Lung microvascular endothelial cell (primary cell): ENCODE results near the gene PLCB1. TPM values are rescaled to one million over a fixed set of nuclear protein-coding genes. Genes with fewer than 3 reads are reported as not detected.
"Not testable (repeated sequence)": the region's sequence is repeated elsewhere in the genome, so short reads cannot be mapped to it uniquely, and the experiment has no call there.

Experiments used
- DNase-seq, 2 donors: peaks; one replicate each; pipeline versions ENCODE4 v3.0.0 to v3.0.0-alpha.2; 2010; ENCODE audit warnings: low read depth in 2 of 2
- total RNA-seq: library from RNA; depleted of rRNA; stranded (reverse); fragments of >200 nt; gene quantifications from 2 replicates; pipeline ENCODE4 v1.2.1, GENCODE V29; 2014

PLCB1 gene
- total RNA-seq, 1 donor from 2014 or later = 12.3 TPM

DNA sequence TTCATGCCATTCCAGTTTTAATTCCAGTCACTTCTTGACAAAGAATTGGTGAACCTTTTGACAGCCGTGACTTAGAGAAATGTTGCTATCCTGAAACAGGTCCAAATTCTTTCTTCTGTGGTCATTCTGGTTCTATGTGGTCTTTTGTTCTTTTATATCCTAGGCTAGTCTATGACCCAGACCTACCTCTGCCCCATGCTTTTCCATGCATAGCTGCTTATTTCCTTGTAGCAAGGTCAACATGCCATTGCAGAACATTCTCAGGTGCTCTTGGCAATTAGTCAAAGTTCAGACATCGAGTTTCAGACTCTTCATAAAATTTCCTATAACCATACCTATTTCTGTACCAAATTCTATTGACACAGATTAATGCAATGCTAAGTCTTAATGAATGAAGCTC lies 202.6 kb downstream of the PLCB1 start:
- DNase-seq = no peak

DNA sequence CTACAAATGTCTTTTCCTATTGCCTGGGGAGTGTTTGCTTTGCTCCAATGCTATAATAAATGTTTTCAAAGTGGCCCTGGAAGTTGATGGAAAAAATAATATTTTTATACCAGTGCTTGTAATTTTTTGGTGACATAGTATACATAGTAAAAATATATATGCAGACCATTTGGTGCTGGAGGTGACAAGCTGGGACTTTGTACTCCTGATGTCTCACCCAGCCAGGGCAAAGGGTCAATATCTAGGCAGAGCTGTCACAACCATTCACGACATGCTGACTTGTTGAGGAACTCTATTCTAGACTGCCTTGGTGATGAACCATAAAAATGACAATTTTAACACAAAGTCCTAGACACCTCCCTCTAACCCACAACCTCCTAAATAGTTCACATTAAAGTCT lies 203.0 kb downstream of the PLCB1 start:
- DNase-seq = no peak

DNA sequence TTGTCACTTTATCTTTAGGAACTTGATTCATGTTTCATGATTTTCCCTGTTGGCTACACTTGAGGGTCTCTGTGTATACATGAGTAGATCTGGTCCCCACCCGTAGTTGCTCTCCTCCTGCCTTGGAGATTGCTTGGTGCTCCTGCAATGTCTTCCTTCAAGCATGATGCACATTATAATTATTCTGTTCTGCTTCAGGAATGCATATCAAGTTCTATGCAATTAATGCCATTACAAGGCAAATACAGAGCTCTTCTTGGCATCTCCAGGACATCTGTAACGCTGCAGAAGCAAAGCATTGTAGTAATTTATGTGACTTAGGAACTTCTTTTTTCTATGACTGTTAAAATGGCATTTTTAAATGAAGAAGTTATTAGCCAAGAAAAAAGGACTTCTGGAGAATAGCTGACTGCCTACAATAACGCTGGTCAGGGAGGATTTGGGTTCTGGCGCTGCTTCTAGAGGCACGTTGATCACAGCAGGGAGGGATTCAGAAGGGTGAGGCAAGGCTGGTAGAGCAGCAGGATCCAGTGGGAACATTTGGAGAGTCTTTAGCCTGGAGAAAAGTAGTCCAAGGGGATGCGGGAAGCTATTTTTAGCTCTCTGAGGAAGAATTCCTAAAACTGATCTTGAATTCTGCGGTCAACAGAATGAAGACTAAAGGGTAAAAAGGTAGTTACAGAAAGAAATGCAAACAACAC lies 203.6 kb downstream of the PLCB1 start:
- no peak for DNase-seq

DNA sequence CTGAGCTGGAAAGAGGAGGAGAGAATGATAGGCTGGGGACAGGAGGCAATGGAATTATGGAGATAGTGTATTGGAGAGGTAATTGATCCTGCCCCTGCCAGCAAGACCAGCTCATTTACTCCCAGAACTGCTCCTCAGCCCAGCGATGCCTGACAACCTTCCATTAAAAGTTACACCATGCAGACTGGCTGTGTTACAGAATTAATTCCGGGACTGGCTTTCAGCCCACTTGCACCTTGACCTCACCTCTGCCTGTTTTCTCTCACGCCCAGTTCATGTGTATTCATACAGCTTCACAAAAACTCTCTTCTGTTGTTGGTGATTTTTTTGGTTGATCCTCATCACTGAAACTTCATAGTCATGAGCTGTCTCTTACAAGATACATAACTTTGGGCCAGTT lies 207.3 kb downstream of the PLCB1 start:
- DNase-seq = peak in 1 of 2 donors; percentile 17

DNA sequence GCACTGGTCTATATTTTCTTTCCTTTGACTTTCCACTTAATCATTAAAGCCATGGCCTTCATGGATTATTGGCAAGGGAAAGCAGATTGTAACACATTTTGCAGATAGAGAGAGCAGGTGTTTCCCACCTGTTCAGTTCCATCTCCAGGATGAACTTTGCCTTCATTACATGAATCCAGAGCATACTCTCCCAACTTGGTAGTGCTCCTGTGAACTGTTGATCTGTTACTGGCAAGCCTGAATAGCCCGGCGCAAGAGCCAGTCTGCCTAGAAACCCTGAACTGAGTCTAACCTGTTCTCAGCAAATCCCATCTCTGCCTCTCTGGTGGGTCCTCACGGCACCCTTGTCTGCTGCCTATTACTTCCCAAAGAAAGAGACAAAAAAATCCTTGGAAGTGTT lies 210.3 kb downstream of the PLCB1 start:
- no peak for DNase-seq

DNA sequence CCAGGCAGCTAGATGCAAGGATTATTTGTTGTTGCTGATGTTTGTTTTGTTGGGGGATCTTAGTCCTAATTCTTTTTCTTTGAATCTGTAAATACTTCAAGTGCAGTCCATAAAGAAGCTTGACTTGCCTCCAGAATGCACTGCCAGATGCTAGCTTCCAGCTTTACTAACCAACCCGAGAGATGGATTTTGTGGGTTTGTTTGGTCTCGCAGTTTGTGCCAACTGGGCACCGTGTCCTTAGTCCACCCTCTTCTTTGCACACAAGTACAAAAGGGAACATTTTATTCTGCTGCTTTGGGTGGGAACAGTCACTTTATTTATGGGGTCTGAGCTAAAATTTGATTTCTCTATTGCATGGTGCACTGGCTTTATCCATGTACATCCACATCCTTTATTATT lies 212.0 kb downstream of the PLCB1 start:
- DNase-seq = no peak

DNA sequence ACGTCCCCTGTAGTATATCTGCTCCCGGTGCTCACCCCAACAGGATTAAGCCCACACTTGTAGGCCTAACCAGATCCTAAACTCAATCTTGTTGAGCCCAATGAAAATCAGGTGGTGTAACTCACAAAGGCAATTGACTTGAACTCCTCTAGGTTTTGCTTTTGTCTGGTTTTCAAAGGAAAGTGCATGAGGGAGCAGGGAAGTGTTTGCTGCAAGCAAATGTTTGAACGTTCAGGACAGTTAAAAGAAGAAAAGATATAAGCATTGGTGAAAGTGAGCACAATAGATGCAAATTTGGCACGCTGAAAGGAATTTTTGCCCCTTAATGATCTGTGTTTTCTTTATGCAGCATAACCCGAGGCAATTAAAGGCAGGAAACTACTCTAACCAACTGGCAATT lies 212.6 kb downstream of the PLCB1 start:
- no peak for DNase-seq

DNA sequence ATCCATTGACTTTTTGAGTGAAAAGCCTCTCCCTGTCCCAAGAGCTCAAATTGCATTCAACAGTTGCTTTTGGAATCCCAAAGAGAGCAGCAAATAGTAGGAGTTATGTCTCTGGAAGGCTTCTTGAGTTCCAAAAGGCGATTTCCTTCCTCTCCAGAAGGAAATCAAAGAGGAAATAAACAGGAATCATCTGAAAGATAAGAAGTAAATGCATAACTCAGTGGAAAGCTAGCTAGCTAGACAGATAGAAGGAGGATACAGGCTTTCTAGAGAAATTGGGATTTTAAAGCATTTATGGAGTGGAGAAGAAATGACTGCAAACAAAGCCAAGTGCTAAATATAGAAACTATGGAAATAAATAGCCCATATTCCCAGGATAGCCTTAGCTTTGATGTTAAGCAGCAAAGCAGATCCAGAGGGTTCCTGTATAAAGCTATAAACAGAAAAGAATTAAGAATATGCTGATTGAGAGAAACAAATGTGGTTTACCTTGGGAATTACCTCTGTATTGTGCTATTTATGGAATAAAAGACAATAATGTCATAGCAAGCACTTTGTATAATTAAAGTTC lies 214.7 kb downstream of the PLCB1 start:
- DNase-seq = no peak

DNA sequence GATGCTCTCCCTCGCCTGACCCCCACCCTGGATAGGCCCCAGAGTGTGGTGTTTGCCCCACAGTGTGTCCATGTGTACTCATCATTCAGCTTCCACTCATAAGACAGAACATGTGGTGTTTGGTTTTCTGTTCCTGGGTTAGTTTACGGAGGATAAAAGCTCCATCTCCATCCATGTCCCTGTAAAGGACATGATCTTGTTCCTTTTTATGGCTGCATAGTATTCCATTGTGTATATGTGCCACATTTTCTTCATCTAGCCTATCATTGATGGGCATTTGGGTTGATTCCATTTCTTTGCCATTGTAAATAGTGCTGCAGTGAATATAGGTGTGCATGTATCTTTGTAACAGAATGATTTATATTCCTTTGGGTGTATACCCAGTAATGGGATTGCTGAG lies 218.2 kb downstream of the PLCB1 start:
- not testable (repeated sequence) for DNase-seq

DNA sequence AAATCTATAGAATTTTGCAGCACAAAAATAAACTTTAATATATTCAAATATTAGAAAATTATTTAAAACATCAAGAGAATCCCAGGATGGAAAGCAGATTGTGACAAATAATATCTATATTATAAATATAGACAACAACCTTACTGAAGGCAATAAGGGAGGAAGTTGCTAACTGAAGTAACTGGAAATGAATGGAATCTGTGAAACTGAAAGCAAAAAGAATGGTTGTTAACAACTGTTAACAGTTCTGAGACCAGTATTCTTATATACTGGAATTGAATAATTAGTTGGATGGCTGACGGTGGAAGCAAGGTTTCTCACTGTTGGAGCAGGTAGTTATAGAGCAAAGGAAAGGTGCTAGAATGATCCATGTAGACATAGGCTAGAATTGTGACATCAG lies 220.4 kb downstream of the PLCB1 start:
- DNase-seq = no peak

DNA sequence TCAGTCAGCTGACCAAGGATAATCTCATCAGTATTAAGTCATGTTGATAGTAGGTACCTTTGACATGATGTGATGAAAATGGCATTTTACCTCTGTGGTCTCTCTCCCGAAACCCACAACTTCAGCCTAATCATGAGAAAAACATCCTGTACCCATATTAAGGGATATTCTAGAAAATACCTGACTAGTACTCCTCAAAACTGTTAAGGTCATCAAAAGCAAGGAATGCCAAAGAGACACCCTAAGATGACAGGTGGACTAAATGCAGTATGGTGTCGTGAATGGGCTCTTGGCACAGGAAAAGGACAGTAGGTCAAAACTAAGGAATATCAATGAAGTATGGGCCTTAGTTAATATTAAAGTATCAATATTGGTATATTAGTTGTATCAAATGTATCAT lies 221.4 kb downstream of the PLCB1 start:
- DNase-seq = no peak

DNA sequence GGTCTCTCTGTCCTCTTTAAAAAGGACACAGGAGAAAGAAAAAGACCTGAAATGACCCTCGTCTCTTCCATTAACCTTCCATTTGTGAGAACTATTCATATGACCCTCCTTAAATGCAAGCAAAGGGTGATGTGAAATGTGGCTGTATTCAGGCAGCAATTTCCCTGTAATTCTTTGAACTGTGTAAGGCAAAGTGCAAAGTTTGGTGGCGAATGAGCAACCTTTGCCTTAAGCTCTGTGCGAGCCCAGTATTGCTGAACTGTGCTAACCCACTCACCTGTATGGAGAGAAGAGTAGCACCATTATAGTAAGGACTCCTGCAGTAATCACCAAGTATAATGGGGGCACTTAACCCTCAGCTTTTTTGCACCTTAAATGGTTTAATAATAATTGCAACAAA lies 223.4 kb downstream of the PLCB1 start:
- no peak for DNase-seq

DNA sequence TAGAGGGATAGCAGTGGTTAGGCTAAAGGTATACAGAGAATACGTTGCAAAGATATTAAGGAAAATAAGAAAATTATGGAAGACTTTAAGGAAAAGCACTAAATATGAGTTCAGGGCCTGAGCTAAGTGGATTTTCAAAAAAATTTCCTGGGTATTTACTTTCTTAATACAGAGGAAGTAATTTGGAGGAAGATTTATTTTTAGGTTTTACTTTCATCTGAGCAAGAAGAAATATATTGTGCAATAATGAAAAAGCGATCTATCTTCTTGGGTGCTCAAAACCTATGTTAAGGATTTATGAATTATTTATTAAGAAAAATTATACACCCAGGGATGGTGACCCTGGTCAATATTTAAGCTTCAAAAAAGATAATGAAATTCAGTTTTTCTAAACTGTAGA lies 224.7 kb downstream of the PLCB1 start:
- no peak for DNase-seq

DNA sequence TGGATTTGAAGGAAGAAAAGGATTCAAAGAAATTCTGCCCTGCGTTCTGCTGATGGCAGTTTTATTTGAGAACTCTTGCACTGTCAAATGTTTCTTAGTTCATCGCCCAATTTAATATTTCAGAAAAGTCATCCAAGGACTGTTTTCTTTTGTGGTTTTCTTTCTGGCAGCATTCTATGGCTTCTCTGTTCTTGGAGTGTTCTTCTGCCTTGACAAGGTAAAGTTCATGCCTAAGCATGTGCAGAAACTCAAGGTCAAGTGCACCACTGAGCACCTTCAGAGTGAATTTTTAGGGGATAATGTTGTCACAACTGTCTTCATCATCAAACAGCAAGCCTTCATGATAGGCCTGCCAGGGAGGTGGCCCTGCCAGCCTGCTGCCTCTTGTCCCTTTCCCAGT lies 225.6 kb downstream of the PLCB1 start:
- DNase-seq = no peak

DNA sequence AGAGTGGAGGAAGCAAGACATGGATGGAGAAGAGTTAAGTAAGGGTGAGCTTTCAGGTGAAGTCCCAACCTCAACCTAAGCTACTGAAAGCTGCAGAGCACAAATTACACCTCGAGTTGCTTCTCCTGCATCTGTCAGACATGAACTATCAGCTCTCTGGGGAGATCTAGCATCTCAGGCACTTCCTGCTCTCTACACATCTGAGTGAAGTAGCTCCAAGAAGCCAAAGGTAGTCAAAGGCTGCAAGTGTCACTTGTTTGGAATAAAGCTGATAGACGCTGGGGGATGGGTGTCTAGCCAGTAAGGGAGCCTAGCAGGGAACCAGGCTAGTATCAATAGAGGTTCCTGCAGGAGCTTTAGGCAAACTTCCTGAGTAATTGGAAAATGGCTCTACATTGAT lies 228.0 kb downstream of the PLCB1 start:
- no peak for DNase-seq

DNA sequence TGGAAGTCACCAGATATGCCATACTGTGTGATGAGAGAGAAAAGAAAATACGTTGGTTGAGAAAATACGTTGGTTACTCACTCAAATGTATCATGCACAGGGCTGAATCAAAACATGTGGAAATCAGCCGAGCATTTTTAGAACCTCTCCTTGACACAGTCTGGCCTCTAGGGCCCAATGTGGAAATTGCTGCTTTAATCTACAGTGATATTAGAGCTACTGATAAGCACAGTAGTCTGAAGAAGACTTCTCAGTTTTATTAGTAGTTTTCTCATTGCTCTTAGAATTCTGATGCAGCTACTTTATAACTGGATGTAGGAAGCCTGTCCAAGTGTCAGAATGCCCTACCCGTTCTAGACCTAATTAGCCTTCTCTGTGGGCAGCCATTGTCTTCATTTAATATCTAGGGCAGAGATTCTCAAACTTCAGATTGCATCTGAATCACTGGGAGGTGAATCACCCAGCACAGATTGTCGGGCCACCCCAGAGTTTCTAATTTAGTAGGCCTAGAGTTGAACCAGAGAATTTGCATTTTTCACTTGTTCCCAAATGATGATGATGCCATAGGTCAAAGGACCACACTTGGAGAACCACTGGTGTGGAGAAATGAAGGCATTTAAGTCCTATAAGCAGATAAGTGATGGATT lies 229.1 kb downstream of the PLCB1 start:
- peak; percentile 15 to 16 for DNase-seq

DNA sequence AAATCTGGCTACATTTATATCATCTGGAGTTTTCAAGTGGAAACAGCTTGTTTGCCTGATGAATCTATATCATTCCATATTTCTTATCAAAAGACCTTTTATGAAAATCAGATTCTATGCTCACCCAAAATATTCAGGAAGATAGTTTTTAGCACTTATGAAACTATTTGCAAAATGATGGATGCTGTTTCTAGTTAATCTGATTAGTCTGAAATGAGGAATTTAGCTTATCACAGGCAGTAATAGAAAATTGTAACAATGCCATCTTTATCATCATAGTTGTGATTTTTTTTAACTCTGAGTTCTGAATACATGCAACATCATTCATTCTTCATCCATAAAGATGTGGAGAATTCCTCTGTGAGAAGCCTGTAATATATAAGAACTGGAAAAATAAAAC lies 229.7 kb downstream of the PLCB1 start:
- DNase-seq = no peak

DNA sequence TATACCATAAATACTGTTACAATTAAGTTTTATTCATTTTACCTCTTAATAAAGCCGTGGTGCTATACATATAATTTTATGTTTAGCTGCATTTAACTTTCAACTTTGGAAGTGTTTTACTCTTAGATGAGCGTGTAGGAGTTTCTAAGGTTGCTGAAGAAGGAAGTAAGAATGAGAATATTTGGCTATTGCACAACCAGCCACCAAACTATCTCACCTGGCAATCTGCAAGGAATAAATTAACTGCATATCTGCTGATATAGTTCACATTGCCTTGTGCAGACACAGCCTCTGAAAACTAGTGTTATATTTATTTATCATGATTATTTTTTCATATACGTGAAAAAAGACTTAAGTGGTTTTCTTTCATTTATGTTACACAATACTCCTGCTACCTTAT lies 230.4 kb downstream of the PLCB1 start:
- no peak for DNase-seq

DNA sequence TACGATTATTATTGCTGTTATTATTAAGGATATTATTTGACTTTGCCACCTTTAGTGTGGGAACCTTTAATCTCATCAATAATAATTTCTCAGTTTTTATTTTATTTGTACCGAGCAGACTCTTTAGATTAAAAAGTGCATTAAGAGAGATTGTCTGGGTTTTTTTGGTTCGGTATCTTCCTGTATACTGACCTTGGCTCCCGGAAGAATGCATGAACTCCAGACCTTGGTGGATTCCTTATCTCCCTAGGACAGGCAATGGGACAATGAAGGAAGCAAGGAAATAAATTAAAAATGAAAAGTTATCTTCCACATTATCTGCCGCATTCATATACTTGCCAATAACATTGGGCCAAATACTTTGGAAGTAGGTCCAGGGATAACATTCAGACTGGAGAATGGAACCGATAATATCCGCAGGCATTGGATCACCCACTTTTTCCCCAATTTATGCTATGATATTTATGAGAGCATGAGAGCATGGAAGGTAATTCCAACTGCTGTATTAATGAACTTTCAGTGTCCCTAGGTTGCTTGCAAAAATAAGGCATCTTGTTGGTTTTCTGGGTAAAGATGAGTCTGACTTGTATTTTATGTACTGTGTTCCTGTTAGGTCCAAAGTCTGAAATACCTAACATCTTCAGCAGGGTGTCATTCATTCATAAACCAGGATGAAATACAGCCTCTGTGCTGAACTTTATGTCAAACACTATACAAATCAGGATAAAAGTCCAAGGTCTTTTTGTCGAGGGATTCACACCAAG lies 232.1 kb downstream of the PLCB1 start:
- no peak for DNase-seq

DNA sequence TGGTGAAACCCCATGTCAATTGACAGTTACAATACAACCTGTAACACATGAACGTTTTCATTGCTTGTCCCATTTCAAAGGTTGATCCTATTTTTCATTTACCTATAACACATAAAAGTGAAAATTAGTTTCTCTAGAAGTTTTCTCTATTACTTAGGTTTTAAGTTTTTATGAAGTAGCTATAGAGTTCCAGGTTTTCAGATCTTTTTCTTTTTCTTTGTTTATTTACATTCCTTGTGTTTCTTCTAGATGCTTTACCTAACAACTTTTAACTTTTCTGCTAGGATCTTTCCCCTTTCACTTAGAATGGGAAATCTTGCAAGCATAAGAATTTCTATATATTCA lies 232.6 kb downstream of the PLCB1 start:
- DNase-seq = no peak

DNA sequence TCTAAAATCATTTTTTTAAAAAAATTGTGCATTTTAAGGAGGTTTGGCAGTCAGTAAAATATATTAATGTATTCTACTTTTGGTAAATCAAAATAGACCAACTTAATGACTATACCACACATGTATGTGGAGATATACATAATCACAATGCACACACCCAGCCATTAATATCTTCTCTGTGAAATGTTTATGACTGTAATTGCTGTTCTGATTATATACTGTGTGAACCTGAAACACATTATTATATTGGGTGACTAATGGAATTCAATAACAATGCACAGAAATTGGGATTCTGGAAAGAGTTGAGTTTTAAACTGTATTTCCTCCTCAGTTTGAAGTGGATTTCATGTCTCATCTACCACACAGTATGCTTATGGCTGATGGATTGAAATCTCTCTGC lies 233.6 kb downstream of the PLCB1 start:
- DNase-seq = no peak

DNA sequence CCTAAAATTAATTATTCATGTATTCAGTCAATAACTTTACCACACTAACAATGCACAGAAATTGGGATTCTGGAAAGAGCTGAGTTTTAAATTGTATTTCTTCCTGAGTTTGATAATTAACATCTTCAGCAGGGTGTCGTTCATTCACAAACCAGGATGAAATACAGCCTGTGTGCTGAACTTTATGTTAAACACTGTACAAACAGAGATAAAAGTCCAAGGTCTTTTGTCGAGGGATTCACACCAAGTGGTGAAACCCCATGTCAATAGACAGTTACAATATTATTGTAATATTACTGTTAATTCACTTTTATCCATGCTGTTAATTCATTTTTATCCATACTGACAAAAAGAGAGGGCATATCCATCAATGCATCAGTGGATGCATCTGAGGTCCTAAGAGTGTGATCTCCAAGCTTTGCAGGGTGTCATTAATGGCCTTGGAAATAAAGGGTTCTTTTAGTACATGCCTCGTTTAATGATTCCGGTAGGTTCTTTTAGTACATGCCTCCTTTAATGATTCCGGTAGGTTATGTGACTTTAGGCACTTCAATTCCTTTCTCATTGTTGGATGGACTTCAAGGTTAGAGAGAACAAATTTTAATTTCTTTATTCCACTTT lies 234.3 kb downstream of the PLCB1 start:
- DNase-seq = no peak
